Right forelimb (tissue), 1 donor: ENCODE measurements around the gene SH3GL1.

Experiments used
- DNase-seq: peaks from one replicate; pipeline ENCODE4 v3.0.0-alpha.2; 2018

SH3GL1 gene, protein sequence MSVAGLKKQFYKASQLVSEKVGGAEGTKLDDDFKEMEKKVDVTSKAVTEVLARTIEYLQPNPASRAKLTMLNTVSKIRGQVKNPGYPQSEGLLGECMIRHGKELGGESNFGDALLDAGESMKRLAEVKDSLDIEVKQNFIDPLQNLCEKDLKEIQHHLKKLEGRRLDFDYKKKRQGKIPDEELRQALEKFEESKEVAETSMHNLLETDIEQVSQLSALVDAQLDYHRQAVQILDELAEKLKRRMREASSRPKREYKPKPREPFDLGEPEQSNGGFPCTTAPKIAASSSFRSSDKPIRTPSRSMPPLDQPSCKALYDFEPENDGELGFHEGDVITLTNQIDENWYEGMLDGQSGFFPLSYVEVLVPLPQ

GRCh38 chr19:4400135-4400936 lies at the start of gene SH3GL1:
Gene SH3GL1 (minus strand): TSS chr19:4400547. CDS start chr19:4400368, 179 bp downstream.
- DNase-seq: peak; percentile 95

- DNase-seq: no peak
These were observed 49.3 kb upstream of the SH3GL1 start for GRCh38 chr19:4449639-4450028.

GRCh38 chr19:4449022-4449638 lies 48.8 kb upstream of the SH3GL1 start:
- DNase-seq: no peak

DNA sequence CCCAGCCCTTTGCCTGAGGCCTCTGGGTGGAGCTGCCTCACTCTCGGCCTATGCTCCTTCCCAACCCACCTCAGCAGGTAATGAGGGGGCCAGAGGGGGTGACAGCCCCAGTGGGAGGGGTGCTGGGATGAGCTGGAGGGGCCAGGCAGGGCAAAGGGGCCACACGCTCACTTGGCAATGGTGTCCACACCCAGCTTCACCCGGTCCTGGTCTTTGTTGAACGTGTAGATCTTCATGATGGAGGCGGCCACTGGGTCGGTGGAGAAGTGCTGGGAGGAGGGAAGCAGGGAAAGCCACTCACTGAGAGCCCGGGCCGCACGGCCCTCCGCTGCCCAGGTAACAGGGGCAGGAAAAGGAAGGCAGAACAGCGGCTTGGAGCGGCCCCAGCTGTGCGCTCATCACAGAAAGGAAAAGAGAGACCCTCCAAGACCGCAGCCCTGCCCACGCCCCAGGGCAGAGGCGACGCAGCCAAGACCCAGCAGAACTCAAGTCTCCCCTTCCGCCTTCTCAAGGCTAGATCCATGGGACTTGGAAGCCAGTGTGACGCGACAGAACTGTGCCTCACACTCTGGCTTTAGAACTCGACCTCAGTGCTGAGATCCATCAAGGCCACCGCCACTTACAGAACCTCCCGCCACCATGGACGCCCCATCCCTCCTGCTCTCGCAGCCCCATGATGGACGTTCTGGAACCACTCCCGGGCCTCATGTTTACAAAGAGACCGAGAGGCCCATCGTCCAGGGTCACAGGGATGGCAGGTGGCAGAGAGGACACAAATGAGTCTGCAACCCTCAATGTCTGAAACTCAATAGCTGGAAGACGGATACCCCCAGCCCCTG lies 48.0 kb upstream of the SH3GL1 start:
- DNase-seq: no peak

- DNase-seq: no peak
These were observed 47.2 kb upstream of the SH3GL1 start for GRCh38 chr19:4447327-4448146.

GRCh38 chr19:4446704-4447200 lies 46.4 kb upstream of the SH3GL1 start:
- no peak for DNase-seq

- no peak for DNase-seq
These were observed 45.8 kb upstream of the SH3GL1 start for GRCh38 chr19:4445963-4446703.

- no peak for DNase-seq
These were observed 44.7 kb upstream of the SH3GL1 start for GRCh38 chr19:4444765-4445741.

GRCh38 chr19:4443966-4444764 lies 43.8 kb upstream of the SH3GL1 start:
- DNase-seq: no peak

DNA sequence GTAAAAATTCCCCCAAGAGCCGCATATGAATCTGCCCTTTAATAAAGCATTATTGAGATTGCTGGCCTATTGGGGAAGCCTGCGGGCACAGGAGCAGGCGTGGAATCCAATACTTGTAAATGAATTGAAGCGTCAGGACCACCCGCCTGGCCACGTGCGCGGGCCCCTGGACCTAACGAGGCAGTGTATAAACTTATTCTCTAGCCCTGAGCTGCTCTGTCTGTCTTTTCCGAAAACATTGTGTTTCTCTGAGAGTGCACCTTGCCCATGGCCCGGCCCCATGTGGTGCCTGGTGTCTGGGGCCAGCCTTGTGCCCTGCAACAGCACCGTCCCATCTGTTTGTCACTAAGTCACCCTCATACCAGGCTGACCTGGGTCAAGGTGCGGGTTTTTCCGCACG lies 42.8 kb upstream of the SH3GL1 start:
- no peak for DNase-seq

DNA sequence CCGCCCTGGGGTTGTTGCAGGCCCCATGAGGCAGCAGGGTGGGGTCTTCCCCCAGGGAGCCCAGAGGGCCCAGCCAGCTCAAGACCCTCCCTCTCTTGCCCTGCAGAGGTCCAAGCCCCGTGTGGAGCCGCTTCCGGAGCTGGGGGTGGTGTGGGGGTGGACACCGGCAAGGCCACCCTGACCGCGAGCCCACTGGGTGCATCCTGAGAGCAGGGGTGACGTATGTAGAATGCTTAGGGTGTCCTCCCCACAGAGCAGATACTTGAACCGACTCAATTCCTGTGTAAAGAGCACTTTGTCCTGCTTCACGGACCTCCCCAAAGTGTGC lies 42.4 kb upstream of the SH3GL1 start:
- no peak for DNase-seq

GRCh38 chr19:4441994-4442818 lies 41.9 kb upstream of the SH3GL1 start:
- no peak for DNase-seq

DNA sequence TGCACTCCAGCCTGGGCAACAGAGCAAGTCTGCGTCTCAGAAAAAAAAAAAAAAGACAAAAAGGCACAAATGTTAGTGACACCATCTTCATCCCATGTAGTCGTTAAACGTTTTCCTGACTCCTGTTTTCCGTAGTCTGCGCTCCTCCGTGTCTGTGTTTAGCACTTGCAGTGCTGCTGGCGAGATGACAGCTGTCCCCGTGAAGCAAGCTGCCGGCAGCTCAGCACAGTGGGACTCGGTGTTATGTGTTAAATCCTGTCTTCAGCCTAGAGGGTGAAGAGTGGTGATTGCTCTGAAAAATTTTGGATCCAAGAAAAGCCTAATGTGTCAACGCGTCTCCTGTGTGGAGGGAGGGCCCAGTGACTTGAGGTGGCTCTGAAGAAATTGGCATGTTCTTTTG lies 38.9 kb upstream of the SH3GL1 start:
- DNase-seq: no peak

- no peak for DNase-seq
These were observed 36.8 kb upstream of the SH3GL1 start for GRCh38 chr19:4437103-4437502.

DNA sequence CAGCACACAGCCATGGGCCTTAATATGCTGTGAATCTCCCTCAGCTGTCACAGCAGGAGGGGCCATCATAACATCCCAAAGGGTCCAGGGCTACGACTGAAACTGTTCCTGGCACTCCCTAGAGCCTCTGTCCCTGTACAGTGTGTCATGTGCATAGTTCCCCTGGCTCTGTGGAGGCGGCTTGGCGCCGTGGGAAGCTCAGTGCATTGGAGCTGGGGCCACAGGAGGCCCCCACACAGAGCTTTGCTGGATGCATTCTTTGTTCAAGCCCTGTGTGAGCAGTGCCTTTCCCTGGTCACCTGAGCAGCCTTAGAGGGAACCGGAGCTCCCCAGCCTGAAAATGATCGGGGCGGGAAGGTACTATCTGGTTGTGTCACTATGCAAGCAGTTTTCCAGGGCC lies 35.9 kb upstream of the SH3GL1 start:
- DNase-seq: no peak

DNA sequence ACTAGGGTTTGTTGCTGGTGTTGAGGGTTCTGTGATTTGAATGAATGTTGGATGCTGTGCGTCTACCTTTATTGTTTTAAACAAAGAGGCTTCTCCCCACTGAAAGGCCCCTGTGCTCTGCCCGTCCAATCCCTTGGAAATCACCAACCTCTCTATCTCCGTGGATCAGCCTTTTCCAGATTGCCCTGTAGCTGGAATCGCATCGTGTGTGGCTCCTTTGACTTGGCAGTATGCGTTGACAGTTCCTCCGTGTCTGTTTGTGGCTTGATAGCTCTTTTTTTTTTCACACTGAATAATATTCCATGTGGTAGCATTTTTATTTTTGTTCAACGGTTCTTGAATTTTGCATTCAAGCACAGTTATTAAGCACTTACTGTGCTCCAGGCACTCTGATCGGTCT lies 34.0 kb upstream of the SH3GL1 start:
- no peak for DNase-seq

GRCh38 chr19:4432918-4433506 lies 32.7 kb upstream of the SH3GL1 start:
- no peak for DNase-seq
